ENCODE data around the gene MSH5.
"Not testable (repeated sequence)": the region's sequence is repeated elsewhere in the genome, so short reads cannot be mapped to it uniquely, and the experiment has no call there.

The MSH5 gene

DNA sequence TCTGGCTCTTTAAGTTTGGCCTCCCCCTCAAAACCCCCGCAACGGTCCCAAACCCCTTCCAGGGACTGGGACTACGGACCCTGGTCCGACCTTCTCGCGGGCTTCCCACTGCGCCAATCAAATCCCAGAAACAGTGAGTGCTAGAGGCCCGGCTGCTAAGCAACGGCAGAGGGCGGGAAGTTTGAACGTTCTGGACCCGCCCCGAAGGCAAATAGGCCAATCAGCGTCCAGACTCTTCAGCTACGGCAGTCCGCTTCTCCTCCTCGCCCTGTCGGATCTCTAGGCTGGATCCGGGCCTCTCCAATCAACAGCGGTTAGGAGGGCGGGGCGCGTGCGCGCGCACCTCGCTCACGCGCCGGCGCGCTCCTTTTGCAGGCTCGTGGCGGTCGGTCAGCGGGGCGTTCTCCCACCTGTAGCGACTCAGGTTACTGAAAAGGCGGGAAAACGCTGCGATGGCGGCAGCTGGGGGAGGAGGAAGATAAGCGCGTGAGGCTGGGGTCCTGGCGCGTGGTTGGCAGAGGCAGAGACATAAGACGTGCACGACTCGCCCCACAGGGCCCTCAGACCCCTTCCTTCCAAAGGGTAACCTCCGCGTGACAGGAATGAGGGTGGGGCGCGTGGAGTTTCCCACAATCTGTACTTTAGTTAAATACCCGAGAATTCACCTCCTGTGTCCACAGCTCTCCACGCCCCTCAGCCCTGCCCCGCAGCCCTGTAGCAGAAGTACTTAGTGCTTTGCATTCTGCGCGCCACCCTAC is at the start of gene MSH5:
MSH5 (plus strand) TSS at position 367 of the 758 bp plus-strand sequence. CDS start 462 bp downstream, outside the sequence.
- peak; percentile 100 for DNase-seq (ENCODE audit: low read depth)

DNA sequence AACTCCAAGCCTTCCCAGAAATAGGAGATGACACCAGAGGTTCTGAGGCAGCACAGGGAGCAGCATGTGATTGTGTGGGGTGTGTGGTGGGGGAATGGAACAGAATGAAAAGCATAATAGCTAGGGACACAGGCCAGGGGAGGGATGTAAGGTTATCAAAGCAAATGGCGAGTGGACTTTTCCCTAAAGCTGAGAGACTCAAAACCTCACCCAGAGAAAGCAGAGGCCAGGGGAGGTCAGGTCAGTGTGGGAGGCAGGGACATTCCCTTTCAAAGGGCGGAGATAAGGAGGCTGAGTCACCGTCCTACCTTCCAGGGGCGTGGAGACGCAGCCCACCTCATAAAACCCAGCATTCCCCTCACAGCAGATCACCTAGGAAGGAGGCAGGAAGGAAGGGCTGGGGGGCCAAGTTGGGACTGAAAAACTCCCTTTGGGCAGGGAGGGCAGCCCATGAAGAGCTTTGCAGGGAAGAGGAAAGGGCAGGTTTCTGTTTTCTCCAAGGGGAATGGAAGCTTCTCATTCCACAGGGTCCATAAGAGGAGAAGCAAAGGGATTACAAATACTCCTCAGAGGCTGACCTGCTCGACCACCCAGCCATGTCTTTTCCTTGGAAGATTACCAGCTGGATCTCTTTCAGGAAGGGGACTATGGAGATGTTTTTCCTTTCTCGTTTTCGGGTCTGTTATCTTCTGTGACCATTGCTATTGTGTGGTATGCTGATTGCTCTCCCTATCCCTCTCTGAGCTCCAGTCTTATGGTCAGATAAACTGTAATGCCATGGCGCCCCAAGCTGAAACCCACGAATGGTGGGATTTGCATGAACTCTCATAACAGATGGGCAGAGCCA is 49.4 kb upstream of the MSH5 start:
- no peak for DNase-seq (ENCODE audit: low read depth)

- DNase-seq (ENCODE audit: low read depth): no peak
These were observed 48.7 kb upstream of the MSH5 start for GRCh38 chr6:31691078-31691463.

- DNase-seq (ENCODE audit: low read depth): no peak
These were observed 48.2 kb upstream of the MSH5 start for GRCh38 chr6:31691564-31692108.

DNA sequence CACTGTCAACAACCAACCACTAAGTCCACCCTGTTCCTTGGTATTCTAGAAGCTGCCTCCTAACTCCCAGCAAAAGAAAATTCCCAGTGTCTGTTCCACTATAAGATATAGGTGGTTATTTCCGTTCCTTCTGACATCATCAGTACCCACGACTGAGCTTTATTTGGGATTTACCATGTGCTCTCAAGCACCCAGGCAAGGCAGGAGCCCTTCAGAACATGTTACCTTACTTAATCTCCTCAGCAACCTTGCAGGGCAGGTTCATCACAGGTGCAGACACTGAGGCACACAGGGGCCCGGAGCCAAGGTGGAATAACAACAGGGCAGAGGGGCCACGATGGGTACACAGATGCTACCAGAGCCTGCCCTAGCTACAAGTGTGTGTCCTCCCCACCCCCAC is 47.5 kb upstream of the MSH5 start:
- no peak for DNase-seq (ENCODE audit: low read depth)

DNA sequence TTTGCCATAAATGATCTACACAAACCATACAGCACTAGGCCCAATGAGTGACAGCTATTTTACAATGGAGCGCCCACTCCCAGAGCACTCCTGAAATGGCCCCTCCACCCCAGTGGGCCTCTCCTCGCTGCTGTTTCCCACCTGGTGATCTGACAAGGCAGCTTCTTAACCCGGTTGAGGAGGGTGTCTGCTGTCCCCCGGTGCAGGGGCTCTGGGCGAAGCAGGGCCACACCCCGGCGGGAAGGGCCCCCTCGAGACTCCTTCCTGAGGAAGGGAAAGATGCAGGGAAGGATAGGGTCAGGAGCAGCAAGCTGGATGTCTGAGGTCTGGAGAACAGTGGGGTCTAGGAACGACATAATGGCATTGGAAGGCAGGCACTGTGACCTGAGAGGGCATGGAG is 46.9 kb upstream of the MSH5 start:
- DNase-seq (ENCODE audit: low read depth): no peak

- no peak for DNase-seq (ENCODE audit: low read depth)
These were observed 46.3 kb upstream of the MSH5 start for GRCh38 chr6:31693535-31693934.

- no peak for DNase-seq (ENCODE audit: low read depth)
These were observed 42.2 kb upstream of the MSH5 start for GRCh38 chr6:31697555-31697954.

DNA sequence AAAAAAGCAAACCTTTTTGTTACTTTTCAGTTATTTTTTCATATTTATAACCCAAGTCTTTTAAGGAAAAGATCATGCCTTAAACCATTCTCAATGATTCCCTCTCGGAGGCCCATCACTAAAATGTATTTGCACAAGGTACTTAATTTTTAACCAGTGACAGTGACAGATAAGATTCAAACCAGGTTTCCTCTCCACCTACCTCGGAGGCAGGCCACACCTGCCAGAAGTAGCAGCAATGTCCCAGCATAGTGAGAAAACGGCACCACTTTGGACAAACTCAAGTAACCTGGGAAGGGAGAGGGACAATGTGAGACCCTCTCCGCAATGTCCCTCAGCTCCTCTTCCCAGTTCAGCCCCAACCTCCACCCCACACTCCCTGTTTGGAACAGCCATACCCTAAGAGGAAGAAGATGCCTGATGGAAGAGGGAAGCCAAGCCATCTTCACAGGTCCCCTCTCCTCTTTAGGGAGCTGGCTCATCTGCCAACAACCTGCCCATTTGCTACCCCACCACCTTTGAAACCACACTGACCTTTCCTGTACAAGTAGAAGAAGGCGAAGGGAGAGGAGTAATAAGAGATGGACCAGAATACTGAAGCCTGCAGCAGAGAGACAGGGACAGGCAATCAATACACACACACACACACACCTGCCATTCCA is 38.9 kb upstream of the MSH5 start:
- no peak for DNase-seq (ENCODE audit: low read depth)

GRCh38 chr6:31701666-31702404 is 38.0 kb upstream of the MSH5 start:
- peak; percentile 39 for DNase-seq (ENCODE audit: low read depth)

GRCh38 chr6:31702405-31702818 is 37.4 kb upstream of the MSH5 start:
- no peak for DNase-seq (ENCODE audit: low read depth)

- peak; percentile 99 for DNase-seq (ENCODE audit: low read depth)
These were observed 36.7 kb upstream of the MSH5 start, which contains the start of gene ABHD16A for GRCh38 chr6:31702819-31703716. ABHD16A (minus strand) TSS chr6:31703324; CDS start chr6:31703281, 43 bp downstream.

GRCh38 chr6:31705931-31706330 is 33.9 kb upstream of the MSH5 start:
- peak; percentile 31 for DNase-seq (ENCODE audit: low read depth)

- DNase-seq (ENCODE audit: low read depth): no peak
These were observed 33.2 kb upstream of the MSH5 start, which contains the start of gene LY6G6F for GRCh38 chr6:31706599-31706998. LY6G6F (plus strand) TSS chr6:31706866; CDS start chr6:31706907, 41 bp downstream.

DNA sequence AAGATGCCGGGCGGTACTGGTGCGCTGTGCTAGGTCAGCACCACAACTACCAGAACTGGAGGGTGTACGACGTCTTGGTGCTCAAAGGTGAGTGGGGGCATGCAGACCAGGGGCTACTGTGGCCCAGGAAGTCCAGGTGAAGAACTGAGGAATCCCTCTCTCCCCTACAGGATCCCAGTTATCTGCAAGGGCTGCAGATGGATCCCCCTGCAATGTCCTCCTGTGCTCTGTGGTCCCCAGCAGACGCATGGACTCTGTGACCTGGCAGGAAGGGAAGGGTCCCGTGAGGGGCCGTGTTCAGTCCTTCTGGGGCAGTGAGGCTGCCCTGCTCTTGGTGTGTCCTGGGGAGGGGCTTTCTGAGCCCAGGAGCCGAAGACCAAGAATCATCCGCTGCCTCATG is 32.1 kb upstream of the MSH5 start:
- no peak for DNase-seq (ENCODE audit: low read depth)

DNA sequence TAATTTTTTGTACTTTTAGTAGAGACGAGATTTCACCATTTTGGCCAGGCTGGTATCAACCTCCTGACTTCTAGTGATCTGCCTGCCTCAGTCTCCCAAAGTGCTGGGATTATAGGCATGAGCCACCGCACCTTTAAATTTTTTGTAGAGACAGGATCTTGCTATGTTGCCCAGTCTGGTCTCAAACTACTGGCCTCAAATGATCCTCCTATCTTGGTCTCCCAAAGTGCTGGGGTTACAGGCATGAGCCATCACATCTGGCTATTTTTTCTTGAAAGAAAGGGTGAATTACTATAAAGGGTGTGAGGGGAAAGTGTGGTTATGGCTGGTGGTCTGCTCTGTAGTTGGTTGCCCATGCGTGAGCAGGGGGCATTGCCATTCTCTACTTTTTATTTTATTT is 31.6 kb upstream of the MSH5 start:
- DNase-seq (ENCODE audit: low read depth): no peak

GRCh38 chr6:31709157-31709556 is 30.6 kb upstream of the MSH5 start:
- not testable (repeated sequence) for DNase-seq (ENCODE audit: low read depth)

- DNase-seq (ENCODE audit: low read depth): no peak
These were observed 29.1 kb upstream of the MSH5 start for GRCh38 chr6:31710523-31711219.

GRCh38 chr6:31711233-31711632 is 28.6 kb upstream of the MSH5 start:
- no peak for DNase-seq (ENCODE audit: low read depth)

- DNase-seq (ENCODE audit: low read depth): no peak
These were observed 27.5 kb upstream of the MSH5 start for GRCh38 chr6:31712296-31712695.
